HUES64 (cell line): ENCODE results near the gene IL3.

Experiments
- H3K27ac ChIP-seq: 2 replicates; pipeline ENCODE4 v1.7.0; 2013; ENCODE audit warnings: low read depth, low read length, inconsistent platforms
- H3K27me3 ChIP-seq: 2 replicates; pipeline ENCODE4 v1.6.1; 2013; ENCODE audit warnings: mild to moderate bottlenecking, low read length; ENCODE audit not compliant: insufficient read depth
- H3K36me3 ChIP-seq: 2 replicates; pipeline ENCODE4 v1.6.1; 2013; ENCODE audit warnings: mild to moderate bottlenecking, low read length; ENCODE audit not compliant: insufficient read depth
- H3K4me1 ChIP-seq: 2 replicates; pipeline ENCODE4 v1.6.1; 2013; ENCODE audit warnings: mild to moderate bottlenecking, low read length, moderate library complexity; ENCODE audit not compliant: insufficient read depth
- H3K4me3 ChIP-seq: 2 replicates; pipeline ENCODE4 v1.5.1; 2013; ENCODE audit warnings: mild to moderate bottlenecking, low read length, moderate library complexity
- H3K9ac ChIP-seq: 2 replicates; pipeline ENCODE4 v1.6.1; 2013; ENCODE audit warnings: mild to moderate bottlenecking, low read depth, low read length
- H3K9me3 ChIP-seq: 2 replicates; pipeline ENCODE4 v1.6.1; 2013; ENCODE audit warnings: low read depth, low read length; ENCODE audit not compliant: insufficient read depth
- WGBS: fragments of 150-250, 120-280 bp; methylation state at CpG from one replicate; pipeline ENCODE4 v1.1.7; 2013; ENCODE audit warnings: missing lambda C conversion rate; 5-methylcytosine and 5-hydroxymethylcytosine counted together

IL3 gene

DNA sequence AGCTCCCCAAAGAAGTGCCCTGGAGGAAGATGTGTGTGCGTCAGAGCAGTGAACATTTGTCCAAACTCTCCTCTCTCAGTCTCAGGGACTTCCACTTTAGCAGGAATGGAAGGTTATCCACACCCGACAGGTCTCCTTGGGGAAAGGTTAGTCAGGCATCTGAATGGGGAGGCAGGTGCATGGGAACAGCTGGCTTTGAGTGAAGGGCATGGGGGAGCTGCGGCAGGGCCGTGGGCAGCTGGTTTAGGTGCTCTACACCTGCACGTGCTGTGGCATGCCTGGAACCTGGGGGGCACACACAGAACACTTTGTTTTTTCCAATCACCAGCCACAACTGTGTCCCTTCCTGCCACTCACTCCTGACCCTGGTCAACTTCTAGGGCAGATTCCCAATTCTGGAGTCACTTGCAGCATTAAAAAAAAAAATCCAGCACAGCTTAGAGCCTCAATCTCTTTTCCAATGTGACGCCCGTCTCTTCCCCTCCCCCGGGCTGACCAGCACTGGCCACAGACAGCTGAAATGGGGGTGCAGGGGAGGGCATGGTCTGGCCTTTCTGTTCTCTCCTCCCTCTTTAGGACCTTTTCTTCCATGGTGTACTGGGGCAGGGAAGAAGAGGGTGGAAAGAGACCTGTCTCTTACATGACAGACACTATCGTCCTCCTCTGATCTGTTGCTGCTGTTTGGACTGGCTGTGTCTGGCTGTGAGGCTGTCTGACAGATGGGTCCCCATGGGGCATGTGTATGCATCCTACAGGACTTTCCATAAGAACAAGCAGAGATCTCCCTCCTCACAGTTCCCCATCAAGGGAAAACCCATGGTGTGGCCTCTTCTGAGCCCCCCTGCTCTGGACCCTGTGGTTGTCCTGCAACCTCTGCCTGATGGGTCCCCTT lies 9.5 kb upstream of the IL3 start:
- peaks cover 8% of the 10 kb centered on the region for H3K4me1 ChIP-seq
- H3K4me3 ChIP-seq, result no peak overlapping the region
- H3K36me3 ChIP-seq, result no peaks in the 10 kb centered on the region
- H3K27me3 ChIP-seq, result no peaks in the 10 kb centered on the region
- H3K9ac ChIP-seq, result no peak overlapping the region
- H3K9me3 ChIP-seq, result no peaks in the 10 kb centered on the region
- WGBS, result 95% methylated on average over 9 of the region's 9 CpGs
- H3K27ac ChIP-seq, result no peak overlapping the region

DNA sequence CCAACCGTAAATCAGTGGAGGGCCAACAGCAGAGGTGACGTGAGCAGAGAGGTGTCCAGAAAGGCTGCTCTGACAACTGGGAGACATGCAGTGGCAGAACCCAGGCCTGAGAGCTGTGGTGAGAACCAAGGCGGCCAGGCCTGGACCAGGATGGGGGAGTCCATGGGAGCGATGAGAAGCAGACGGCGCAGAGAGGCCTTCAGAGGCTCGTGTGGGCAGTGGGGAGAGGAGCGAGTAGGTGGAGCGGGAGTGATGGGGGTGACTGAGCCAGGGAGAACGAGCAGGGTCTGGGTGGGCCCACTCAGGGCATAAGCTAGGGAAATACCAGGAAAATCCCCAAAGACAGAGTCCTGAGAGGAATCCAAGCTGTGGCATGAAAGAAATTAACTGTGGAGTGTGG lies 7.9 kb upstream of the IL3 start:
- Histone ChIP-seq H3K9me3 (no peaks in the 10 kb centered on the region), H3K4me3 (no peak overlapping the region), H3K9ac (no peak overlapping the region), H3K4me1 (no peaks in the 10 kb centered on the region), H3K27me3 (no peaks in the 10 kb centered on the region), H3K27ac (no peak overlapping the region), H3K36me3 (no peaks in the 10 kb centered on the region)
- 88% methylated on average over 10 of the region's 10 CpGs for WGBS

DNA sequence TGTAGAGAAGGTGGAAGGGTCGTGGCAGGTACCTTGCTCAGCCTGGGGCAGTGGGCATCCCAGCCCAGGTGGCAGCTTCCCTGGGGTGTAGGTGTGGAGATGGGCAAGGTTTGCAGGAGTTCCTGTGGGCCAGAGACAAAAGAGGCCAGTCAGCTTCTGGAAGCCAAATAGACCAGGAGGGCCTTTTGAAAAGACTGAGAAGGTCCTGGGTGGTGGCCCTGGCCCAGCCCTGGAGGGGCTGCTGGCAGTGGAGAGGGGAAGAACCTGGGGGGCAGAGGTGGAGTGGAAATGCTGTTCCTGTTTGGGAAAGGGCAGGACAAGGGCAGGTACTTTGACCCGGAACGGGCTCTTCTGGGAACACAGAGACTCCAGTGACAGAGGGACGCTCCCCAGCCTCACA lies 7.0 kb upstream of the IL3 start:
- H3K27me3 ChIP-seq, result no peaks in the 10 kb centered on the region
- H3K9ac ChIP-seq, result no peak overlapping the region
- no peaks in the 10 kb centered on the region for H3K9me3 ChIP-seq
- H3K27ac ChIP-seq, result no peak overlapping the region
- H3K36me3 ChIP-seq, result no peaks in the 10 kb centered on the region
- H3K4me1 ChIP-seq, result no peaks in the 10 kb centered on the region
- no peak overlapping the region for H3K4me3 ChIP-seq
- WGBS, result 96% methylated on average over 3 of the region's 4 CpGs

GRCh38 chr5:132054031-132054696 lies 6.3 kb upstream of the IL3 start:
- 94% methylated on average over 10 of the region's 10 CpGs for WGBS
- Histone ChIP-seq H3K9me3 (no peaks in the 10 kb centered on the region), H3K9ac (no peak overlapping the region), H3K4me1 (no peaks in the 10 kb centered on the region), H3K36me3 (no peaks in the 10 kb centered on the region), H3K27ac (no peak overlapping the region), H3K27me3 (no peaks in the 10 kb centered on the region), H3K4me3 (no peak overlapping the region)

GRCh38 chr5:132054697-132055440 lies 5.6 kb upstream of the IL3 start:
- H3K4me3 ChIP-seq, result no peak overlapping the region
- H3K9ac ChIP-seq, result no peak overlapping the region
- H3K27me3 ChIP-seq, result no peaks in the 10 kb centered on the region
- no peaks in the 10 kb centered on the region for H3K4me1 ChIP-seq
- 93% methylated on average over 8 of the region's 9 CpGs for WGBS
- no peaks in the 10 kb centered on the region for H3K9me3 ChIP-seq
- no peak overlapping the region for H3K27ac ChIP-seq
- no peaks in the 10 kb centered on the region for H3K36me3 ChIP-seq

GRCh38 chr5:132055441-132055807 lies 5.0 kb upstream of the IL3 start:
- H3K9me3 ChIP-seq, result no peaks in the 10 kb centered on the region
- no peak overlapping the region for H3K27ac ChIP-seq
- H3K27me3 ChIP-seq, result no peaks in the 10 kb centered on the region
- WGBS, result 88% methylated on average over 1 of the region's 1 CpG
- H3K4me1 ChIP-seq, result no peaks in the 10 kb centered on the region
- no peak overlapping the region for H3K9ac ChIP-seq
- no peak overlapping the region for H3K4me3 ChIP-seq
- H3K36me3 ChIP-seq, result no peaks in the 10 kb centered on the region

DNA sequence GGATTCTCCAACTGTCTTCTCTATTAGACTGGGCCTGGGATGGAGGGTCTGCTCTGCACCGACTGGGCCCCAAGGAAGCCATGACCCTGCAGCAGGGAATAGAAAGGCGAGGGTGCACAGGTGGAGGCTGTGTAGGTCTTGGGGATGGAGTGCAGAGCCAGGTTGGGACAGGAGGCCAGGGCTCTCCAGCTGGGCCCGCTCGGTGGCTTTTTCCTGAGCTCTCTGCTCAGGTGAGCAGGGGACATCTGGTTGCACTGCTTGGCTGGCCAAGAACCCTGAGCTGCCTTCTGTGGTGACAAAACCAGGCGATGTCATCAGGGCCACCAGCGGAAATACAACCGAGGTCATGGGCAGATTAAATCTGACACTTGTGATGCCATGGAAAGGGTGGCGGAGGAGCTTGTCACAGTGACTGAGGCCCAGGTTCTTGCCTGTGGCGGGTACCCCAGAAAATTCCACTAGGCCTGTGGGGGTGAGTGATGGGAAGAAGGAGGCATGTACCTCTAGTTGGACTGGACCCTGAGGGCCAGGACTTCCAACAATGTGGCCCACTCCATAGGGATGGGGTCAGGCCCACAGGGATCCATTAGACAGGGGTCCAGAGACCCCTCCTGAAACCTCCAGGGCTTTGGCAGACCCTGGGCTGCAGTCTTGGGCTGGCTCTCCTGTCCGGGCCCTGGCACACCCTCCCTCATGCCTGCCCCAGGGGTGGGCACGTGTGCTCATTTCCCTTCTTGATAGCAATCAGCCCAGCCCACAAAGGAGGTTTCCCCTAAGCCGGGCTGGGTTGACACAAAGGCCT lies 4.4 kb upstream of the IL3 start:
- no peaks in the 10 kb centered on the region for H3K27me3 ChIP-seq
- no peaks in the 10 kb centered on the region for H3K9me3 ChIP-seq
- H3K36me3 ChIP-seq, result no peaks in the 10 kb centered on the region
- no peak overlapping the region for H3K4me3 ChIP-seq
- no peaks in the 10 kb centered on the region for H3K4me1 ChIP-seq
- WGBS, result 90% methylated on average over 12 of the region's 12 CpGs
- no peak overlapping the region for H3K27ac ChIP-seq
- H3K9ac ChIP-seq, result no peak overlapping the region

GRCh38 chr5:132056610-132057497 lies 3.6 kb upstream of the IL3 start:
- 94% methylated on average over 14 of the region's 14 CpGs for WGBS
- Histone ChIP-seq H3K4me1 (no peaks in the 10 kb centered on the region), H3K4me3 (no peak overlapping the region), H3K9ac (no peak overlapping the region), H3K27me3 (no peaks in the 10 kb centered on the region), H3K36me3 (no peaks in the 10 kb centered on the region), H3K27ac (no peak overlapping the region), H3K9me3 (no peaks in the 10 kb centered on the region)

DNA sequence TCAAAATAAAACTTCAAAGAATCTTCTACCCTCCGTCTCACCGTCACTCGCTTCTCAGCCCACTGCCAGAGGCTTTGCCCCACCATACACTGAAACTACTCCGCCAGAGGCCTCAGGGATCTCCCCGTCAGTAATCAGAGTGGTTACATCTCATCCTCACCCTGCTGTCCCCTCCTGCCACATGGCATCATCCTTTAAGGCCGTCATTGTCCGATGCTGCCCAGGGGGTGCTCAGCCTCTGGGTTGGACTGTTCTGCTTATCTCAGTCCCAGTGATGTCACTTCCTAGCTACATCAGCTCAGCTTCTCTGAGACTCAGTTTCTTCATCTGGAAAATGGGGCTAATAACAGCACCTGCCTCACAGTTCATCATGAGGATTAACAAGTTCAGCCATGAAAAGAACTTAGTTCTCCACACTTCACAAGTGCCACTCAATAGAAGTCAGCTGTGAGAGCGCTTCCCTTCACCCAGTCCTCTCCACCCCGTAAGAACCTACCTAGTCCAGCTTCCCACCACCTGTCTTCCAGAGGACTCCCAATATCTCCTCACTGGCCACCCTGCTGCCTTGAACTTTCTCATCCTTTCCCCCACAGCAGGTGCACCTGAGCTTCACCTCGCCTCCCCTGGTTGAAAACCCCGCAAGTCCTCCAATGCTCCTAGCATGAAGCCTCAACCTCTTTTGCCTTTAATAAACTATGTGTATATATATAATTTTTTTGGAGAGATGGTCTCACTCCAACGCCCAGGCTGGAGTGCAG lies 2.8 kb upstream of the IL3 start:
- 89% methylated on average over 12 of the region's 12 CpGs for WGBS
- H3K4me1 ChIP-seq, result no peaks in the 10 kb centered on the region

DNA sequence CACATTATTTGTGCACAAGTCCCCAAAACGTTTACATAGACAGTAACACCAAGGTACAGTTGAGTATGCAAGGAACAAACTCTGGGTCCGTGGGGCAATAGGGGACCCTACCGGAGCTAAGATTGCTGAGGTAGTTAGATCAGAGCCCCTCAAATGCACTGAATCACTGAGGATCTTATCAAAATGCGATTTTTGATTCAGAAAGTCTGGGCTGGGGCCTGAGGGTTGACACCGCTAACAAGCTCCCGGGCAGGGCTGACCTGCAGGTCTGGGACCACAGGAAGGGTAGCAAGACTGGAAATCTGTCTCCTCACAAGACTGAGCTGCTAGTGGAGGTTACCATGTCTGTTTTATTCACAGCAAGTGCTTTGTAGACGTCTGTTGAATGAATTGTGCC lies 1.8 kb upstream of the IL3 start:
- no peaks in the 10 kb centered on the region for H3K9me3 ChIP-seq
- no peak overlapping the region for H3K9ac ChIP-seq

More for the DNA sequence above, 2.8 kb upstream of the IL3 start:
- no peak overlapping the region for H3K27ac ChIP-seq
- no peaks in the 10 kb centered on the region for H3K9me3 ChIP-seq
- no peaks in the 10 kb centered on the region for H3K36me3 ChIP-seq
- H3K4me3 ChIP-seq, result no peak overlapping the region
- no peak overlapping the region for H3K9ac ChIP-seq
- no peaks in the 10 kb centered on the region for H3K27me3 ChIP-seq

More for the DNA sequence above, 1.8 kb upstream of the IL3 start:
- Histone ChIP-seq H3K27ac (no peak overlapping the region), H3K4me3 (no peak overlapping the region), H3K27me3 (no peaks in the 10 kb centered on the region), H3K4me1 (no peaks in the 10 kb centered on the region), H3K36me3 (no peaks in the 10 kb centered on the region)
- WGBS, result 92% methylated on average over 7 of the region's 7 CpGs
